Mesenchymal stem cell (in vitro differentiated cells and primary cell): ENCODE data around the gene BDKRB2.
A peak's percentile ranks its signal among the peaks of the same experiment; 100 is the strongest.

ENCODE experiments used
- DNase-seq: peaks from one replicate; pipeline ENCODE4 v3.0.0-alpha.2; 2013
- H2AFZ ChIP-seq: one replicate; pipeline ENCODE4 v1.6.1; 2013; ENCODE audit warnings: low read depth, mild to moderate bottlenecking, control low read depth, inconsistent platforms, low read length, moderate library complexity
- H2AK5ac ChIP-seq: 2 replicates; pipeline ENCODE4 v1.6.1; 2013; ENCODE audit warnings: low read length, moderate library complexity, mild to moderate bottlenecking, inconsistent platforms; ENCODE audit not compliant: severe bottlenecking
- H2BK120ac ChIP-seq: one replicate; pipeline ENCODE4 v1.6.1; 2013; ENCODE audit warnings: low read depth, mild to moderate bottlenecking, inconsistent platforms, low read length, moderate library complexity
- H2BK12ac ChIP-seq, 2 experiments: one replicate each; pipeline ENCODE4 v1.6.1; 2013; ENCODE audit warnings: inconsistent platforms in 2 of 2, low read length in 2 of 2, mild to moderate bottlenecking in 2 of 2, moderate library complexity in 2 of 2, control low read depth in 1 of 2
- H2BK15ac ChIP-seq: one replicate; pipeline ENCODE4 v1.6.1; 2013; ENCODE audit warnings: mild to moderate bottlenecking, low read depth, inconsistent platforms; ENCODE audit not compliant: poor library complexity, severe bottlenecking
- H2BK5ac ChIP-seq: 2 replicates; pipeline ENCODE4 v1.6.1; 2013; ENCODE audit warnings: low read depth, mild to moderate bottlenecking, low read length, control low read depth, inconsistent platforms; ENCODE audit not compliant: poor library complexity, severe bottlenecking
- H3K14ac ChIP-seq, 2 experiments: one replicate each; pipeline ENCODE4 v1.6.1; 2013; ENCODE audit warnings: inconsistent platforms in 2 of 2, low read length in 2 of 2, control low read depth in 1 of 2, mild to moderate bottlenecking in 1 of 2, moderate library complexity in 1 of 2
- H3K18ac ChIP-seq, 2 experiments: one replicate each; pipeline ENCODE4 v1.6.1; 2013; ENCODE audit warnings: inconsistent platforms in 2 of 2, low read length in 2 of 2, control low read depth in 1 of 2, low read depth in 1 of 2, mild to moderate bottlenecking in 1 of 2
- H3K23ac ChIP-seq, 2 experiments: one replicate each; pipeline ENCODE4 v1.6.1; 2013; ENCODE audit warnings: inconsistent platforms in 2 of 2, low read length in 2 of 2, mild to moderate bottlenecking in 2 of 2, moderate library complexity in 2 of 2, control low read depth in 1 of 2
- H3K27ac ChIP-seq: 2 replicates; pipeline ENCODE4 v1.5.1; 2013; ENCODE audit warnings: mild to moderate bottlenecking, moderate library complexity, low read length, control low read depth, inconsistent platforms; ENCODE audit not compliant: poor library complexity, severe bottlenecking
- H3K27me3 ChIP-seq, 2 experiments: 2 replicates each; pipeline versions ENCODE4 v1.6.1 to v1.7.0; 2013; ENCODE audit warnings: low read length in 2 of 2, mild to moderate bottlenecking in 2 of 2, moderate library complexity in 2 of 2, control low read depth in 1 of 2, inconsistent platforms in 1 of 2; ENCODE audit not compliant: control insufficient read depth in 1 of 2, insufficient read depth in 1 of 2
- H3K36me3 ChIP-seq, 2 experiments: 2 replicates each; pipeline versions ENCODE4 v1.6.1 to v1.7.0; 2013; ENCODE audit warnings: low read length in 2 of 2, control low read depth in 1 of 2, inconsistent platforms in 1 of 2, low read depth in 1 of 2, mild to moderate bottlenecking in 1 of 2; ENCODE audit not compliant: insufficient read depth in 2 of 2, control insufficient read depth in 1 of 2
- H3K4ac ChIP-seq, 2 experiments: one replicate each; pipeline ENCODE4 v1.6.1; 2013; ENCODE audit warnings: inconsistent platforms in 2 of 2, low read length in 2 of 2, mild to moderate bottlenecking in 2 of 2, moderate library complexity in 2 of 2, control low read depth in 1 of 2, low read depth in 1 of 2
- H3K4me1 ChIP-seq: 2 replicates; pipeline ENCODE4 v1.6.1; 2013; ENCODE audit warnings: low read depth, low read length, control low read depth; ENCODE audit not compliant: control insufficient read depth, insufficient read depth
- H3K4me2 ChIP-seq: 2 replicates; pipeline ENCODE4 v1.6.1; 2013; ENCODE audit warnings: low read length, mild to moderate bottlenecking, inconsistent platforms; ENCODE audit not compliant: poor library complexity, severe bottlenecking
- H3K4me3 ChIP-seq, 2 experiments: 2 replicates each; pipeline versions ENCODE4 v1.5.1 to v1.7.0; 2013; ENCODE audit warnings: low read length in 2 of 2, mild to moderate bottlenecking in 2 of 2, control low read depth in 1 of 2, low read depth in 1 of 2; ENCODE audit not compliant: insufficient read depth in 1 of 2
- H3K79me1 ChIP-seq: replicated peaks from 2 replicates; pipeline ENCODE4 v1.6.1; 2013; ENCODE audit warnings: mild to moderate bottlenecking, control low read depth, low read length, inconsistent platforms; ENCODE audit not compliant: poor library complexity, severe bottlenecking
- H3K9ac ChIP-seq: 2 replicates; pipeline ENCODE4 v1.7.0; 2013; ENCODE audit warnings: mild to moderate bottlenecking, low read length, moderate library complexity
- H3K9me3 ChIP-seq: 2 replicates; pipeline ENCODE4 v1.7.0; 2013; ENCODE audit warnings: mild to moderate bottlenecking, low read length; ENCODE audit not compliant: control insufficient read depth
- H4K8ac ChIP-seq: one replicate; pipeline ENCODE4 v1.6.1; 2013; ENCODE audit warnings: inconsistent platforms, mild to moderate bottlenecking, low read length, moderate library complexity
- H4K91ac ChIP-seq: one replicate; pipeline ENCODE4 v1.6.1; 2013; ENCODE audit warnings: mild to moderate bottlenecking, low read length, inconsistent platforms
- WGBS: methylation state at CpG from one replicate; pipeline ENCODE4 v1.1.7; 2013; ENCODE audit warnings: mixed read lengths; 5-methylcytosine and 5-hydroxymethylcytosine counted together

The BDKRB2 gene

DNA sequence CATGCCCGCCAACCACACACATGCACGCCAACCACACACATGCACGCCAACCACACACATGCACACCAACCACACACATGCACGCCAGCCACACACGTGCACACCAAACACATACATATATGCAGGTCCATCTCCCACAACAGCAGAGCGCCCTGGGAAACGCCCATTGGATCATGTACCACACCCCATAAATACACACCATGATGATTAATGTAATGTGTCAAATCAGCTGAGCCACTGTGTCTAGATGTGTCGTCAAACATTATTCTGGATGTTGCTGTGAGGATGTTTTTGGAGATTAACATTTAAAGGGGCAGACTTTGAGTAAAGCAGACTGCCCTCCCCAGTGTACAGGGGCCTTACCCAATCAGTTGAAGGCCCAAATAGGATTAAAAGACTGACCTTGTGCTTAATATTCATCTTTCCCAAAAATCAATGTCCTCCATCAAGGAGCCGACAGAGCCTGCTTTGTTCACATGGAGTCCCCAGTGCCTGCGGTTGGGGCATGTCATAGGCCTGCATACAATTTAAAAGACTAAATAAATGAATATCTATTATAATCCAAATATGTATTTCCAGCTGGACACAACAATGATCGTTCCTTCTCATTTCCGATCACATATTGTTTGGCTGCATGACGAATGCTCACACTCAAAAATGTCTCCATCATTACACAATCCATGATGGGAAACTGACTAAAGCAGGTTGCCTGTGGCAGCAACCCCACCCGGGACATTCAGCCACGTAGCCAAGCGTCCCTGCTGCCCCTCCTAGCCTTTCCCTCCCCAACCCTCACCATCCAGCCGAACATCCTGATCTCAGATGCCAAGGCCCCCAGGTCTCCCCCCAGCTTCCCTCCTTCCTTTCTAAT, 23.2 kb upstream of the BDKRB2 start:
- Histone ChIP-seq H2BK120ac (no peak overlapping the region), H2AFZ (no peak overlapping the region), H3K4me3 (no peak overlapping the region), H3K36me3 (no peaks in the 10 kb centered on the region), H3K79me1 (no peaks in the 10 kb centered on the region), H3K27ac (no peak overlapping the region), H3K14ac (peak overlapping the region in 1 of 2 experiments; percentile 86), H3K4ac (no peak overlapping the region), H2BK5ac (no peak overlapping the region), H2BK12ac (peak overlapping the region in 1 of 2 experiments; percentile 91), H4K91ac (no peak overlapping the region), H3K18ac (no peak overlapping the region), H3K9me3 (no peaks in the 10 kb centered on the region), H2BK15ac (no peak overlapping the region), H3K23ac (no peak overlapping the region), H3K9ac (no peak overlapping the region), H3K27me3 (no peaks in the 10 kb centered on the region), H3K4me1 (peaks cover 11% of the 10 kb centered on the region), H2AK5ac (no peak overlapping the region), H4K8ac (no peak overlapping the region), H3K4me2 (no peak overlapping the region)
- WGBS = 92% methylated on average over 15 of the region's 17 CpGs
- DNase-seq = no peak

DNA sequence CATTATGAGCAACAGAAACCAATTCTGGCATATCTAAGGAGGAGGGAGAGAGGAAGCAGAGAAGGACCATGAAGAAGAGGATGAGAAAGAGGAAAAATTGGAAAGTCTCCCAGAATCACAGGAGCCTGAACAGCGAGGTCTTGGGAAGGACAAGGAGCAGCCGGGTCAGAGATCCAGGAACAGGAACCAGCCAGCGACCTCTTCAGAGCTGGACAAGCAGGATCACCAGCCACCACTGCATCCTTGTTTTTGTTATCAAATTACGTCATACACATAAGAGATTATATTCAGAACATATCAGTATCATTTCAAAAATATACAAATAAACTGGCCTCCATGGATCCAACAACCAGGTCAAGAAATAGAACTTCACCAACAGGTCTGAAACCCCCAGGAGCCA, 22.1 kb upstream of the BDKRB2 start:
- Histone ChIP-seq H3K27me3 (no peaks in the 10 kb centered on the region), H3K9me3 (no peaks in the 10 kb centered on the region), H4K8ac (no peak overlapping the region), H3K4ac (no peak overlapping the region), H3K79me1 (no peaks in the 10 kb centered on the region), H3K4me1 (peaks cover 15% of the 10 kb centered on the region), H2BK5ac (no peak overlapping the region), H3K4me3 (no peak overlapping the region), H2BK12ac (no peak overlapping the region), H3K23ac (no peak overlapping the region), H3K9ac (peak overlapping the region; percentile 36), H3K18ac (no peak overlapping the region), H3K27ac (no peak overlapping the region), H2BK120ac (no peak overlapping the region), H2AK5ac (no peak overlapping the region), H2BK15ac (no peak overlapping the region), H4K91ac (no peak overlapping the region), H3K14ac (no peak overlapping the region), H2AFZ (no peak overlapping the region), H3K36me3 (no peaks in the 10 kb centered on the region), H3K4me2 (no peak overlapping the region)
- DNase-seq = no peak
- WGBS = 75% methylated on average over 4 of the region's 4 CpGs

DNA sequence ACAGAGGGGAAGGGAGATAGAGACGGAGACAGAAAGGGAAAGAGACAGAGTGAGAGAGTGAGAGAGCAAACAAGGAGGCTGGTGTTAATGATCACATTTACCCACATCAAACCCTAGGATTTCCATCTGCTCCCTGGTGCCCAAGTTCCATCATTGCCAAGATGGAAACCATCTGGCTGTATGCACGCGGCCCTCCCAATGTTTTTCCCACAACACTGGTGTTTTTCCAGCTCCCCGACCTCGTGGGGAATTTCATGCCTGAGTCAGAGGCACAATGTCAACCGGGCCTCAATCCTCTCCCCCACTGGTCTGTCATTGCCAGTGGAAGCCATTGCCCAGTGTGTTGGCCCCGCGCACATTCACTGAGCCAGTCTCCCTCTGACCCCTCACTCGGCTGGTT, 19.9 kb upstream of the BDKRB2 start:
- no peak overlapping the region for H4K8ac ChIP-seq
- H2BK120ac ChIP-seq = no peak overlapping the region
- H2BK5ac ChIP-seq = no peak overlapping the region
- no peak overlapping the region for H3K4me2 ChIP-seq
- H3K4me3 ChIP-seq = no peak overlapping the region
- no peaks in the 10 kb centered on the region for H3K9me3 ChIP-seq
- peak overlapping the region in 1 of 2 experiments; percentile 8 for H2BK12ac ChIP-seq
- no peak overlapping the region for H3K27ac ChIP-seq
- no peaks in the 10 kb centered on the region for H3K27me3 ChIP-seq
- DNase-seq = peak; percentile 53
- no peak overlapping the region for H3K23ac ChIP-seq
- H2AFZ ChIP-seq = no peak overlapping the region
- no peak overlapping the region for H2AK5ac ChIP-seq
- peaks cover 21% of the 10 kb centered on the region for H3K4me1 ChIP-seq
- no peaks in the 10 kb centered on the region for H3K36me3 ChIP-seq
- H3K9ac ChIP-seq = peak overlapping the region; percentile 57
- H3K18ac ChIP-seq = no peak overlapping the region
- no peaks in the 10 kb centered on the region for H3K79me1 ChIP-seq
- 81% methylated on average over 8 of the region's 9 CpGs for WGBS
- no peak overlapping the region for H4K91ac ChIP-seq
- no peak overlapping the region for H2BK15ac ChIP-seq
- H3K4ac ChIP-seq = no peak overlapping the region
- no peak overlapping the region for H3K14ac ChIP-seq

DNA sequence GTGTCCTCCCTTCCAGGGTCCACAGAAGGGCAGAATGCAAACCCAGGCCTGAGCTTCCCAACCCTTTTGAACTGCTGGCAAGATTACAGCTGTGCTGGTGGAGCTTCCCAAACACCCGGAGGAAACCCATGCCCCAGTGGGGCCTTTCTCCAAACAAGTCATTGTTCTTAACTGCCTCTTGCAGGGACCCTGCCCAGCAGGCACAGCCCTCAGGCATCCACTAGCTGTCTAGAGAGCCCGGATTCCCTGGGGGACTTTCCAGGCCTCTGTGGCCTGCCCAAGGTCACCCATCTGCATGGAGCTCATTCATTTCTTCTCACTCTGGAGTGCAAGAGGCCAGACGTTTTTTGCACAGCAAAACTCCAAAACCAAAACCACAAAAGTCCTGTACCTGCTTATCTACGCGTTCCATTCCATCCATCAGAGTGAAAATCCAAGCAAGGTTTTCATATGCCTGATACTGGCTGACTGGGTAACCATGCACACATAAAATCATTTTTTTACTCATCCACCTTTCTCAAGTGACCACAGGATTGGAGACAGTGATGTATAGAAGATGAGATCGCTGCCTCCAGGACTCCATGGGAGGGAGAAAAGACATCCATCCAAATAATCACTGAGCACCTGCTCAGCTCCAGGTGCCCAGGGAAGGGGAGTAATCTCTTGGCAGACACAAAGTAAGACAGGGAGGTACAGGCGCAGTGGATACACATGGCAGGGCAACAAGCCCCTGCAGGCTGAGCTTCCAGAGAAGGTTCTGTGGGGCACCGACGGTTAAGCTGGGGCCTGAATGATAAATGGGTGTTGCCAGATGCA, 17.2 kb upstream of the BDKRB2 start:
- H3K4me3 ChIP-seq = no peak overlapping the region
- no peak overlapping the region for H2BK120ac ChIP-seq
- H3K27ac ChIP-seq = no peak overlapping the region
- 86% methylated on average over 9 of the region's 9 CpGs for WGBS
- no peak overlapping the region for H3K23ac ChIP-seq
- no peaks in the 10 kb centered on the region for H3K36me3 ChIP-seq
- no peak for DNase-seq
- H4K91ac ChIP-seq = no peak overlapping the region
- no peaks in the 10 kb centered on the region for H3K9me3 ChIP-seq
- no peaks in the 10 kb centered on the region for H3K27me3 ChIP-seq
- peaks cover 23% of the 10 kb centered on the region for H3K4me1 ChIP-seq
- H2BK12ac ChIP-seq = no peak overlapping the region
- no peak overlapping the region for H3K9ac ChIP-seq
- no peaks in the 10 kb centered on the region for H3K79me1 ChIP-seq
- H2BK5ac ChIP-seq = no peak overlapping the region
- no peak overlapping the region for H4K8ac ChIP-seq
- no peak overlapping the region for H2BK15ac ChIP-seq
- H3K14ac ChIP-seq = peak overlapping the region in 1 of 2 experiments; percentile 26
- H3K18ac ChIP-seq = no peak overlapping the region
- no peak overlapping the region for H2AK5ac ChIP-seq
- H3K4me2 ChIP-seq = no peak overlapping the region
- H3K4ac ChIP-seq = no peak overlapping the region
- no peak overlapping the region for H2AFZ ChIP-seq
